ENCODE results near the gene PRRG3.

The PRRG3 gene

DNA sequence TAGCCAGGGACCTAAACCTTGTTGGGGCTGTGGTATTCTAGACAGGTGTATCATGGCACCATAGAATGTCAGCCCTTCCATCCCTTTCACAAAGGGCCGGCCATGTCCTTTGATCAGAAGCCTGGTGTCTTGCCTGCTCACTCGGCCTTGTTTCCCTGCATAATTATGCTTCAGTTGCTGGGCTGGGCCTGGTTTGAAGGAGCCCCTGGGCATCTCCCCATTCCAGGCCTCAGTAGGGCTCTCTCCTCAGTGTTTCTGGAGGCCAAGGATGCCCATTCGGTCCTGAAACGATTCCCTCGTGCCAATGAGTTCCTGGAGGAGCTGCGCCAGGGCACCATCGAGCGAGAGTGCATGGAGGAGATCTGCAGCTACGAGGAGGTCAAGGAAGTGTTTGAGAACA is 4.5 kb downstream of the PRRG3 start:
- intact Hi-C loops (cut with micrococcal nuclease), result no loop called here
- Mint-ChIP-seq H3K27me3 (peaks cover 15% of the 10 kb centered on the region), H3K4me3 (no peak overlapping the region), H3K4me1 (ENCODE audit: low read depth) (no peaks in the 10 kb centered on the region), H3K36me3 (ENCODE audit: low read depth) (no peaks in the 10 kb centered on the region), H3K27ac (no peak overlapping the region), H3K9me3 (no peaks in the 10 kb centered on the region)

DNA sequence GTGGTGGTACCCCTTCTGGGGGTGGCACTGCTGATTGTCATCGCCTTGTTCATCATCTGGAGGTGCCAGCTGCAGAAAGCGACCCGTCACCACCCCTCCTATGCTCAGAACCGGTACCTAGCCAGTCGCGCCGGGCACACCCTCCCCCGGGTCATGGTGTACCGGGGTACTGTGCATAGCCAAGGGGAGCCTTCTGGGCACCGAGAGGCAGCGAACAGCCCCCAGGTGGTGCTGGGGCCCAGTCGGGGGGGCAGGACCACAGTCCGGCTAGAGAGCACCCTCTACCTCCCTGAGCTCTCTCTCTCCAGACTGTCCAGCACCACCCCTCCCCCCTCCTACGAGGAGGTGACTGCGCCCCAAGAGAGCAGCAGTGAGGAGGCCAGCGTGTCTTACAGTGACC is 5.3 kb downstream of the PRRG3 start:
- Mint-ChIP-seq H3K4me1 (ENCODE audit: low read depth) (no peaks in the 10 kb centered on the region), H3K27me3 (peaks cover 11% of the 10 kb centered on the region), H3K4me3 (no peak overlapping the region), H3K9me3 (no peaks in the 10 kb centered on the region), H3K27ac (no peak overlapping the region), H3K36me3 (ENCODE audit: low read depth) (no peaks in the 10 kb centered on the region)
- intact Hi-C loops (cut with micrococcal nuclease), result no loop called here

GRCh38 chrX:151701071-151701470 is 5.8 kb downstream of the PRRG3 start:
- H3K9me3 Mint-ChIP-seq, result no peaks in the 10 kb centered on the region
- H3K4me3 Mint-ChIP-seq, result no peak overlapping the region
- intact Hi-C loops (cut with micrococcal nuclease), result no loop called here
- no peak overlapping the region for H3K27ac Mint-ChIP-seq
- H3K27me3 Mint-ChIP-seq, result peaks cover 6% of the 10 kb centered on the region
- no peaks in the 10 kb centered on the region for H3K4me1 Mint-ChIP-seq (ENCODE audit: low read depth)
- no peaks in the 10 kb centered on the region for H3K36me3 Mint-ChIP-seq (ENCODE audit: low read depth)

GRCh38 chrX:151701531-151701930 is 6.3 kb downstream of the PRRG3 start:
- Mint-ChIP-seq H3K4me1 (ENCODE audit: low read depth) (no peaks in the 10 kb centered on the region), H3K27ac (no peak overlapping the region), H3K4me3 (no peak overlapping the region), H3K27me3 (peaks cover 4% of the 10 kb centered on the region), H3K36me3 (ENCODE audit: low read depth) (no peaks in the 10 kb centered on the region), H3K9me3 (no peaks in the 10 kb centered on the region)
- intact Hi-C loops (cut with micrococcal nuclease), result no loop called here

DNA sequence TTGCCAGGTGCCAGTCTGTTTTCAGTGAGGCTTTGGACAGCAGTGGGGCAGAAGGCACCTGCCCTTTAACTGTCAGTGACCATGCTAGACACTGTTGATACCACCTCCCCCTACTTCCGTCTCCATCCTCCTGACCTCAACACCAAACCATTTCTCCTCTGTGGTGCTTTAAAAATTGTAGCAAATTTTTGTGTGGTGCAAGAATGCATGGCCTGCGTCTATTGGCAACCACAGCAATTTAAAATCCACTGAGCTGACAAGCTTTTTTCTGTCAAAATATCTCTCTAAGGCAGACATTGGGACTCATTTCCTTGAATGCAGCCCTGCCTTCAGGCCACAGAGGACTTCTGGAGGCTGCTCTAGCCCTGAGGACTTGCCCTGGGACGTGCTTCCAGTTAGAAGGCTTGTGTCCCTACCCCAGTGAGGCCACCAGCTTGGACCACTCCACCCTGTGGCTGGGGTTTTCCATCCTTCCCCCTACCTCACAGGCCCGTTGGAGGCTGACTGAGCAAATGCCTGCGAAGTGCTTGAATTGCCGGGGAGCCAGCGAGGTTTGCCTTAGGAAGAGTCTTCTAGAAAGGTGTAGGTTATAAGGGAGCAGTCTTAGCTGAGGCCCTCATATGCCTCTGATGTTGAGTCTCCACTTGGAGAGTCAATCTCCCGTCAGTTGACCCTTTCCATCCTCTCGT is 6.9 kb downstream of the PRRG3 start:
- Mint-ChIP-seq H3K27me3 (peaks cover 4% of the 10 kb centered on the region), H3K4me3 (no peak overlapping the region), H3K27ac (no peak overlapping the region), H3K9me3 (no peaks in the 10 kb centered on the region), H3K4me1 (ENCODE audit: low read depth) (no peaks in the 10 kb centered on the region), H3K36me3 (ENCODE audit: low read depth) (no peaks in the 10 kb centered on the region)
- intact Hi-C loops (cut with micrococcal nuclease), result no loop called here

GRCh38 chrX:151702741-151703340 is 7.6 kb downstream of the PRRG3 start:
- Mint-ChIP-seq H3K4me3 (no peak overlapping the region), H3K27me3 (peaks cover 2% of the 10 kb centered on the region), H3K27ac (no peak overlapping the region), H3K9me3 (no peaks in the 10 kb centered on the region), H3K4me1 (ENCODE audit: low read depth) (no peaks in the 10 kb centered on the region), H3K36me3 (ENCODE audit: low read depth) (no peaks in the 10 kb centered on the region)
- intact Hi-C loops (cut with micrococcal nuclease), result no loop called here

DNA sequence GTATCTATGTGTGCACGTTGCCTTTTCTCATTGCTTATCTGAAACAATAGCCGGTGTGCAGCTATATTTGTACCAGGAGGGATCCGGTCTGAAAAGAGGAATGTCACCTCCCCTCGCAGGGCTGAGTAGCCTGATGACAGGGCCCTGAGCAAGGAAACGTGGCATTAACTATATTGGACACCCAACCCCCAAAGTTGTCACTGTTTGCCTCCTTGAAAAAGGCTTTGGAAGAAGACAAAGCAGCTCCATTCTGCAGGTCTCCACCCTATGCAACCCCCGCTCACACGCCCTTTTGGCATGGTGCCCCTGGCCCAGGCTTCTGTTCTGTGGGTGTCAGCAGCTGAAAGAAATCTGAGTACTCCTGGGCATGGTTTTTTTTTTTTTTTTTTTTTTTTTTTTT is 8.2 kb downstream of the PRRG3 start:
- Mint-ChIP-seq H3K36me3 (ENCODE audit: low read depth) (no peaks in the 10 kb centered on the region), H3K27ac (no peak overlapping the region), H3K9me3 (no peaks in the 10 kb centered on the region), H3K4me1 (ENCODE audit: low read depth) (no peaks in the 10 kb centered on the region), H3K4me3 (no peak overlapping the region), H3K27me3 (peaks cover 2% of the 10 kb centered on the region)
- intact Hi-C loops (cut with micrococcal nuclease), result no loop called here

- no peak overlapping the region for H3K4me3 Mint-ChIP-seq
- H3K9me3 Mint-ChIP-seq, result no peaks in the 10 kb centered on the region
- peaks cover 2% of the 10 kb centered on the region for H3K27me3 Mint-ChIP-seq
- no peaks in the 10 kb centered on the region for H3K4me1 Mint-ChIP-seq (ENCODE audit: low read depth)
- intact Hi-C loops (cut with micrococcal nuclease), result no loop called here
- H3K27ac Mint-ChIP-seq, result no peak overlapping the region
- no peaks in the 10 kb centered on the region for H3K36me3 Mint-ChIP-seq (ENCODE audit: low read depth)
Measured at GRCh38 chrX:151704041-151704663, 8.9 kb downstream of the PRRG3 start.

- intact Hi-C loops (cut with micrococcal nuclease), result no loop called here
- no peaks in the 10 kb centered on the region for H3K4me1 Mint-ChIP-seq (ENCODE audit: low read depth)
- H3K27me3 Mint-ChIP-seq, result peaks cover 1% of the 10 kb centered on the region
- no peaks in the 10 kb centered on the region for H3K36me3 Mint-ChIP-seq (ENCODE audit: low read depth)
- no peak overlapping the region for H3K4me3 Mint-ChIP-seq
- H3K27ac Mint-ChIP-seq, result no peak overlapping the region
- H3K9me3 Mint-ChIP-seq, result no peaks in the 10 kb centered on the region
Measured at GRCh38 chrX:151708821-151709220, 13.6 kb downstream of the PRRG3 start.

DNA sequence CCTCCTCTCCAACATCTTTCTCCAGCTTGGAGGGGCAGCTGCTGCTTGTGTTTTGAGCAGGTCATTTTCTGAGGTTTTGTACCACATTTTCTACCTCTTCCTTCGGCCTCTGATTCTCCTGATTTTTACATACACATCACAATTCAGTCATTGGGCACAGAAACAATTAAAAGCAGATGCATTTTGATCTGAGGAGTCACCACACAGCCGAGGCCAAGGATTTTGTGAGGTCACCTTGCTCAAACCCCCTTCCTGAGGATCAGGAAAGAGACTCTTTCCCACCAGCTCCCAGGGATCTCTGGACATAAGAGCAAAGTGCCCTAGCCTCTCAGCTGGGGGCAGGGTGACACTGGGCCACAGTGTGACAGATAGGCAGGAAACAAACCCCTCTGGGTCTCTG is 15.2 kb downstream of the PRRG3 start:
- Mint-ChIP-seq H3K27me3 (peaks cover 1% of the 10 kb centered on the region), H3K36me3 (ENCODE audit: low read depth) (no peaks in the 10 kb centered on the region), H3K4me3 (no peak overlapping the region), H3K9me3 (no peaks in the 10 kb centered on the region), H3K4me1 (ENCODE audit: low read depth) (no peaks in the 10 kb centered on the region), H3K27ac (no peak overlapping the region)
- intact Hi-C loops (cut with micrococcal nuclease), result loop anchor here (5.0 kb wide), 1 partner anchor 922 kb away; no protein-coding TSS in a partner anchor

- no peaks in the 10 kb centered on the region for H3K4me1 Mint-ChIP-seq (ENCODE audit: low read depth)
- H3K4me3 Mint-ChIP-seq, result no peak overlapping the region
- H3K27me3 Mint-ChIP-seq, result peaks cover 1% of the 10 kb centered on the region
- intact Hi-C loops (cut with micrococcal nuclease), result loop anchor here (5.0 kb wide), 1 partner anchor 921 kb away; no protein-coding TSS in a partner anchor
- H3K9me3 Mint-ChIP-seq, result no peaks in the 10 kb centered on the region
- no peaks in the 10 kb centered on the region for H3K36me3 Mint-ChIP-seq (ENCODE audit: low read depth)
- no peak overlapping the region for H3K27ac Mint-ChIP-seq
Measured at GRCh38 chrX:151711154-151711553, 15.9 kb downstream of the PRRG3 start.

DNA sequence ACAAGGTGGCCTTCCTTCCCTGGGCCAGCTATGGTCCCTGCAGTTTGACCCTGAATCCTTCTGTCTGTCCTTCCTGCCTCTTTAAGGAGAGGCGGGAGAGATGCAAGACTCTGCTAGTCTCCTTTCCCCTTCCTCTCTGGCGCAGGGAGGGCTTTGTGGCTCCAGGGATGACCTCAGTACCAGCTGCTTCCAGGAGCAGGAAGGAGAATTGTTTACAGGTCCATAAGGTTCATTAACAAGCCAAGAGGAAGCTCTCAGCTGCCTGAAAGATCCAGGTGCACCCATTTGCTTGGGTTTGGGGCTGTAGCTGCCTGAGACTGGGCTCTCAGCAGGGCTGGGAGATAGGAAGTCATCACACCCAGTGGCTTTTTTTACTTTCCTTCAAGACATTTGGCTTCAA is 16.5 kb downstream of the PRRG3 start:
- intact Hi-C loops (cut with micrococcal nuclease), result loop anchor here (5.0 kb wide), 1 partner anchor 921 kb away; no protein-coding TSS in a partner anchor
- H3K4me1 Mint-ChIP-seq (ENCODE audit: low read depth), result no peaks in the 10 kb centered on the region
- H3K36me3 Mint-ChIP-seq (ENCODE audit: low read depth), result no peaks in the 10 kb centered on the region
- no peak overlapping the region for H3K27ac Mint-ChIP-seq
- no peaks in the 10 kb centered on the region for H3K9me3 Mint-ChIP-seq
- H3K4me3 Mint-ChIP-seq, result no peak overlapping the region
- H3K27me3 Mint-ChIP-seq, result peaks cover 1% of the 10 kb centered on the region

- H3K9me3 Mint-ChIP-seq, result no peaks in the 10 kb centered on the region
- H3K4me1 Mint-ChIP-seq (ENCODE audit: low read depth), result no peaks in the 10 kb centered on the region
- H3K36me3 Mint-ChIP-seq (ENCODE audit: low read depth), result no peaks in the 10 kb centered on the region
- no peak overlapping the region for H3K27ac Mint-ChIP-seq
- H3K27me3 Mint-ChIP-seq, result peaks cover 1% of the 10 kb centered on the region
- no peak overlapping the region for H3K4me3 Mint-ChIP-seq
- intact Hi-C loops (cut with micrococcal nuclease), result loop anchor here (5.0 kb wide), 1 partner anchor 920 kb away; no protein-coding TSS in a partner anchor
Measured at GRCh38 chrX:151712253-151712652, 17.0 kb downstream of the PRRG3 start.

- H3K4me1 Mint-ChIP-seq (ENCODE audit: low read depth), result no peaks in the 10 kb centered on the region
- H3K4me3 Mint-ChIP-seq, result no peak overlapping the region
- no peak overlapping the region for H3K27ac Mint-ChIP-seq
- H3K9me3 Mint-ChIP-seq, result no peaks in the 10 kb centered on the region
- H3K27me3 Mint-ChIP-seq, result peaks cover 5% of the 10 kb centered on the region
- H3K36me3 Mint-ChIP-seq (ENCODE audit: low read depth), result no peaks in the 10 kb centered on the region
- intact Hi-C loops (cut with micrococcal nuclease), result loop anchor here (5.0 kb wide), 1 partner anchor 918 kb away; no protein-coding TSS in a partner anchor
Measured at GRCh38 chrX:151713849-151714248, 18.6 kb downstream of the PRRG3 start.
